Endothelial cell of umbilical vein (primary cell): ENCODE measurements around the gene LEPROT. TPM values are rescaled to one million over a fixed set of nuclear protein-coding genes. Genes with fewer than 3 reads are reported as not detected.

Experiments
- BruUV-seq: library from RNA; stranded (reverse); fragments of 400-500 nt; replicated peaks from 2 replicates; lab custom pipeline; 2021; lab: Mats Ljungman, UMichigan
- CTCF ChIA-PET: fragments of 300-600, 350-600 bp; sonication (Branson Sonifier 250); formaldehyde crosslinking; loops from one replicate; lab custom pipeline; 2021; ENCODE audit warnings: antibody characterized with exemption, inconsistent platforms; lab: Charles Lee
- POLR2A ChIA-PET: fragments of 300-600, 350-600 bp; sonication (Branson Sonifier 250); formaldehyde crosslinking; loops from one replicate; lab custom pipeline; 2021; ENCODE audit warnings: antibody characterized with exemption, inconsistent platforms; lab: Charles Lee
- DNase-seq: peaks from one replicate; pipeline ENCODE4 v3.0.0-alpha.2; 2011; ENCODE audit warnings: low read depth, low spot score
- FAIRE-seq: peaks from 2 replicates; lab custom pipeline; 2011; peaks lifted over from hg19 to GRCh38; lab: Jason Lieb, UNC
- H2AFZ ChIP-seq: 2 replicates; pipeline ENCODE4 v1.6.0; 2012; ENCODE audit warnings: low read depth, low read length, control low read depth, inconsistent platforms
- H3K27ac ChIP-seq: 2 replicates; pipeline ENCODE4 v1.5.1; 2011; ENCODE audit warnings: low read depth, mild to moderate bottlenecking, control low read depth, low read length, moderate library complexity; ENCODE audit not compliant: insufficient read depth
- H3K27me3 ChIP-seq, 2 experiments: 2 replicates each; pipeline versions ENCODE4 v1.6.0 to v1.6.1; 2011; ENCODE audit warnings: low read length in 2 of 2, mixed read lengths in 1 of 2; ENCODE audit not compliant: control insufficient read depth in 2 of 2, insufficient read depth in 2 of 2
- H3K36me3 ChIP-seq, 2 experiments: 2 replicates in 1 of 2; 3 replicates in 1 of 2; pipeline ENCODE4 v1.5.1; 2011; ENCODE audit warnings: low read length in 2 of 2, mild to moderate bottlenecking in 1 of 2, moderate library complexity in 1 of 2; ENCODE audit not compliant: control insufficient read depth in 2 of 2, insufficient read depth in 2 of 2; ENCODE audit errors: extremely low read depth in 1 of 2
- H3K4me1 ChIP-seq: 3 replicates; pipeline ENCODE4 v1.5.1; 2011; ENCODE audit warnings: mild to moderate bottlenecking, low read length; ENCODE audit not compliant: control insufficient read depth, insufficient read depth; ENCODE audit errors: extremely low read depth
- H3K4me2 ChIP-seq: 2 replicates; pipeline ENCODE4 v1.6.1; 2011; ENCODE audit warnings: low read length, control low read depth, mixed read lengths; ENCODE audit not compliant: insufficient read depth
- H3K4me3 ChIP-seq, 3 experiments: fragments of 200-600 bp in 1 of 3; sonication (generic), shearing (Covaris generic) in 1 of 3; replicated peaks in 1 of 3; 2 replicates each; pipeline ENCODE4 v1.5.1; 2011 to 2016; ENCODE audit warnings: control low read depth in 3 of 3, low read length in 3 of 3, mild to moderate bottlenecking in 2 of 3, inconsistent platforms in 1 of 3, low read depth in 1 of 3, moderate library complexity in 1 of 3; ENCODE audit not compliant: insufficient read depth in 1 of 3
- H3K79me2 ChIP-seq: 2 replicates; pipeline ENCODE4 v1.6.0; 2012; ENCODE audit warnings: low read length, inconsistent platforms; ENCODE audit not compliant: control insufficient read depth, insufficient read depth
- H3K9ac ChIP-seq: replicated peaks from 2 replicates; pipeline ENCODE3; 2011; ENCODE audit warnings: low read length, control low read depth; ENCODE audit not compliant: insufficient read depth; ENCODE audit errors: extremely low read depth
- H3K9me1 ChIP-seq: replicated peaks from 3 replicates; pipeline ENCODE4 v1.6.0; 2011; ENCODE audit warnings: mild to moderate bottlenecking, low read length; ENCODE audit not compliant: control insufficient read depth, insufficient read depth; ENCODE audit errors: extremely low read depth
- H3K9me3 ChIP-seq: replicated peaks from 2 replicates; pipeline ENCODE4 v1.5.1; 2012; ENCODE audit warnings: low read length, inconsistent platforms; ENCODE audit not compliant: control insufficient read depth, insufficient read depth
- H4K20me1 ChIP-seq: replicated peaks from 2 replicates; pipeline ENCODE3; 2011; ENCODE audit warnings: mild to moderate bottlenecking, low read length; ENCODE audit not compliant: control insufficient read depth, insufficient read depth; ENCODE audit errors: extremely low read depth
- EZH2 ChIP-seq: IDR thresholded peaks from 2 replicates; pipeline ENCODE4 v1.6.1; 2012; ENCODE audit warnings: borderline replicate concordance, low read depth, mild to moderate bottlenecking, moderate library complexity, low read length, inconsistent platforms; ENCODE audit not compliant: severe bottlenecking
- FOS ChIP-seq: IDR thresholded peaks from 2 replicates; pipeline ENCODE4 v1.6.1; 2011; ENCODE audit warnings: mild to moderate bottlenecking, low read length, moderate library complexity, borderline replicate concordance; ENCODE audit not compliant: insufficient read depth
- MYC ChIP-seq: IDR thresholded peaks from one replicate; pipeline ENCODE4 v1.6.1; 2011; ENCODE audit warnings: mild to moderate bottlenecking, low read depth, low read length
- POLR2A ChIP-seq: IDR thresholded peaks from 2 replicates; pipeline ENCODE4 v1.6.1; 2012; ENCODE audit warnings: low read depth, mild to moderate bottlenecking, control low read depth, low read length
- dilution Hi-C: fragments of 300-500 bp; cut with MboI; formaldehyde crosslinking; loops from one replicate; pipeline ENCODE4 v1.15.0; 2019; ENCODE audit warnings: low sequenced_read_pairs; ENCODE audit not compliant: extremely low pct_ligation_motif_present
- intact Hi-C: fragments of 100-400 bp; cut with micrococcal nuclease; formaldehyde crosslinking; loops from one replicate; pipeline ENCODE4 v1.10.0; 2022
- polyA plus RNA-seq, 4 experiments: library from polyadenylated mRNA; depleted of rRNA in 3 of 4; stranded (reverse) in 3 of 4; unstranded in 1 of 4; fragments of >200 nt; gene quantifications; 2 replicates each; pipeline versions ENCODE4 v1.2.1 to v1.2.3, GENCODE V29; 2011 to 2012; ENCODE audit warnings: missing spikeins in 1 of 4
- total RNA-seq: library from RNA; stranded (reverse); gene quantifications from 2 replicates; pipeline ENCODE4 v1.2.3, GENCODE V29; 2021
- TF ChIP-seq, protein P1 (sequence below), 2 donors: IDR thresholded peaks; 1 replicate in 1 of 2; 2 replicates in 1 of 2; pipeline ENCODE4 v1.5.1; 2011; ENCODE audit warnings: low read length in 2 of 2, mild to moderate bottlenecking in 2 of 2, moderate library complexity in 2 of 2, control low read depth in 1 of 2, inconsistent platforms in 1 of 2, low read depth in 1 of 2; ENCODE audit not compliant: insufficient read depth in 1 of 2; ENCODE audit errors: extremely low read depth in 1 of 2

Gene LEPROT
- total and polyA plus RNA-seq, 2 donors (not counting 3 experiments of a cell fraction or from before 2014, with no cell fraction given) = 80.6 to 94.8 TPM

DNA sequence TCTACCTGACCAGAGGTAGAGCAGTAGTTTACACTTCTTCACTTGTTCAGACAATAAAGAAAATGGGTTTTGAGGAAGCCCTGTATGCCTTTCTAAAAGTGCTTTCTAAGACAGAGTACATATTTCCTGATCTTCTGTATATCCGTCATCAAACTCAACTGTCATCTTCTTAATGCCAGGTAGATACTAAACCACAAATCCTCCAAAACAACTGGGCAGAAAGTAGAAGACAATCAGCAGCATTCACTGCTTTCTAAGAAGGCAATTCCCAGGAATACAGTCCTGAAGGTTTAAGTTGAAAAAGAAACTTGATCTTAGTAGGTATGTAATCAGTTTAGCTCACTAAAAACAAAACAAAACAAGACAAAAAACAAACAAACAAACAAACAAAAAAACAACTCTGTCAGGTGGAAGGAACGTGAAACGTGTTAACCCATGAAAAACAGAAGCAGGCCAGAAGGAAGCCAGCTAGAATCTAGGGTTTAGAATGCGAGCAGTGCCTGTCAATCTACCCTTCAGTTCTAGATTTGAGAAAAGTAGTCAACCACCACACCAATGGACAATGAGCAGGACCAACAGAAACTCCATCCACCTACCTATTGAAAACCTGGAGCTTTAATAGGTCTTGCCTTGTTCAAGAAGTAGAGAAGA is 59.2 kb downstream of the LEPROT start:
- no peaks in the 10 kb centered on the region for H3K79me2 ChIP-seq
- BruUV-seq = no TSS peak
- TF ChIP-seq EZH2 = no peak
- no peak for TF ChIP-seq FOS
- no peak for TF ChIP-seq MYC
- TF ChIP-seq, protein P1, sequence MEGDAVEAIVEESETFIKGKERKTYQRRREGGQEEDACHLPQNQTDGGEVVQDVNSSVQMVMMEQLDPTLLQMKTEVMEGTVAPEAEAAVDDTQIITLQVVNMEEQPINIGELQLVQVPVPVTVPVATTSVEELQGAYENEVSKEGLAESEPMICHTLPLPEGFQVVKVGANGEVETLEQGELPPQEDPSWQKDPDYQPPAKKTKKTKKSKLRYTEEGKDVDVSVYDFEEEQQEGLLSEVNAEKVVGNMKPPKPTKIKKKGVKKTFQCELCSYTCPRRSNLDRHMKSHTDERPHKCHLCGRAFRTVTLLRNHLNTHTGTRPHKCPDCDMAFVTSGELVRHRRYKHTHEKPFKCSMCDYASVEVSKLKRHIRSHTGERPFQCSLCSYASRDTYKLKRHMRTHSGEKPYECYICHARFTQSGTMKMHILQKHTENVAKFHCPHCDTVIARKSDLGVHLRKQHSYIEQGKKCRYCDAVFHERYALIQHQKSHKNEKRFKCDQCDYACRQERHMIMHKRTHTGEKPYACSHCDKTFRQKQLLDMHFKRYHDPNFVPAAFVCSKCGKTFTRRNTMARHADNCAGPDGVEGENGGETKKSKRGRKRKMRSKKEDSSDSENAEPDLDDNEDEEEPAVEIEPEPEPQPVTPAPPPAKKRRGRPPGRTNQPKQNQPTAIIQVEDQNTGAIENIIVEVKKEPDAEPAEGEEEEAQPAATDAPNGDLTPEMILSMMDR (IDR thresholded peaks at IDR 0.05; ENCODE audit: extremely low read depth in 1 of 2, insufficient read depth in 1 of 2, low read depth in 1 of 2, low read length in 2 of 2) = no peak
- TF ChIP-seq POLR2A = no peak
- no peaks in the 10 kb centered on the region for H3K4me1 ChIP-seq
- no peak overlapping the region for H3K4me2 ChIP-seq
- dilution Hi-C loops (no loop called here), intact Hi-C loops (no loop called here)
- H2AFZ ChIP-seq = no peak overlapping the region
- no peak overlapping the region for H3K4me3 ChIP-seq
- no peak overlapping the region for H3K9ac ChIP-seq
- FAIRE-seq (no peak), DNase-seq (no peak)
- CTCF ChIA-PET = interaction anchor here (0.7 to 2.1 kb wide), 4 partner anchors 9 to 48 kb away, joined by 3 to 9 read pairs (median 6); no protein-coding TSS in a partner anchor
- no peaks in the 10 kb centered on the region for H3K9me1 ChIP-seq
- no peaks in the 10 kb centered on the region for H4K20me1 ChIP-seq
- no peaks in the 10 kb centered on the region for H3K9me3 ChIP-seq
- H3K36me3 ChIP-seq = no peaks in the 10 kb centered on the region
- no peaks in the 10 kb centered on the region for H3K27me3 ChIP-seq
- POLR2A ChIA-PET = no interaction called here
- H3K27ac ChIP-seq = no peak overlapping the region
